ENCODE data around the gene LARP4B. TPM values are rescaled to one million over a fixed set of nuclear protein-coding genes. Genes with fewer than 3 reads are reported as not detected.

Gene LARP4B
- total RNA-seq, 2 experiments from 2014 or later: 64.8 to 143 TPM

- TF ChIP-seq, protein P1, sequence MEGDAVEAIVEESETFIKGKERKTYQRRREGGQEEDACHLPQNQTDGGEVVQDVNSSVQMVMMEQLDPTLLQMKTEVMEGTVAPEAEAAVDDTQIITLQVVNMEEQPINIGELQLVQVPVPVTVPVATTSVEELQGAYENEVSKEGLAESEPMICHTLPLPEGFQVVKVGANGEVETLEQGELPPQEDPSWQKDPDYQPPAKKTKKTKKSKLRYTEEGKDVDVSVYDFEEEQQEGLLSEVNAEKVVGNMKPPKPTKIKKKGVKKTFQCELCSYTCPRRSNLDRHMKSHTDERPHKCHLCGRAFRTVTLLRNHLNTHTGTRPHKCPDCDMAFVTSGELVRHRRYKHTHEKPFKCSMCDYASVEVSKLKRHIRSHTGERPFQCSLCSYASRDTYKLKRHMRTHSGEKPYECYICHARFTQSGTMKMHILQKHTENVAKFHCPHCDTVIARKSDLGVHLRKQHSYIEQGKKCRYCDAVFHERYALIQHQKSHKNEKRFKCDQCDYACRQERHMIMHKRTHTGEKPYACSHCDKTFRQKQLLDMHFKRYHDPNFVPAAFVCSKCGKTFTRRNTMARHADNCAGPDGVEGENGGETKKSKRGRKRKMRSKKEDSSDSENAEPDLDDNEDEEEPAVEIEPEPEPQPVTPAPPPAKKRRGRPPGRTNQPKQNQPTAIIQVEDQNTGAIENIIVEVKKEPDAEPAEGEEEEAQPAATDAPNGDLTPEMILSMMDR (conservative IDR thresholded peaks at IDR 0.05; ENCODE audit: low read length): no peak
- no peak for TF ChIP-seq EZH2phosphoT487 (IDR thresholded peaks at IDR 0.05; ENCODE audit: borderline replicate concordance, low read depth, low read length)
- H3K79me2 ChIP-seq (ENCODE audit: insufficient read depth, low read depth, low read length): no peaks in the 10 kb centered on the region
- no peak overlapping the region for H3K4me2 ChIP-seq (ENCODE audit: low read length)
- H3K9me3 ChIP-seq (ENCODE audit: low read length): no peaks in the 10 kb centered on the region
- no peak overlapping the region for H2AFZ ChIP-seq (ENCODE audit: low read length)
- intact Hi-C loops (cut with micrococcal nuclease; ENCODE audit: unreplicated experiment): no loop called here
- H3K27ac ChIP-seq (ENCODE audit: low read depth, low read length, poor library complexity, severe bottlenecking): no peak overlapping the region
- no peaks in the 10 kb centered on the region for H3K9me2 ChIP-seq (ENCODE audit: insufficient read depth, low read length)
- no peaks in the 10 kb centered on the region for H3K36me3 ChIP-seq (ENCODE audit: insufficient read depth, low read length)
- H4K20me1 ChIP-seq (ENCODE audit: insufficient read depth, low read length): no peaks in the 10 kb centered on the region
- H3K4me3 ChIP-seq (ENCODE audit: low read depth, low read length, poor library complexity, severe bottlenecking): no peak overlapping the region
- no TSS peak for BruUV-seq (replicated peaks)
- CTCF ChIA-PET (ENCODE audit: unreplicated experiment): no interaction called here
- H3K4me1 ChIP-seq (ENCODE audit: insufficient read depth, low read length, poor library complexity, severe bottlenecking): no peaks in the 10 kb centered on the region
- DNase-seq (ENCODE audit: low spot score): no peak
- POLR2A ChIA-PET: interaction anchor here (0.6 kb wide), 1 partner anchor 388 kb away, joined by 5 read pairs; no protein-coding TSS in a partner anchor
Measured at GRCh38 chr10:785089-785860, 146.2 kb downstream of the LARP4B start.

DNA sequence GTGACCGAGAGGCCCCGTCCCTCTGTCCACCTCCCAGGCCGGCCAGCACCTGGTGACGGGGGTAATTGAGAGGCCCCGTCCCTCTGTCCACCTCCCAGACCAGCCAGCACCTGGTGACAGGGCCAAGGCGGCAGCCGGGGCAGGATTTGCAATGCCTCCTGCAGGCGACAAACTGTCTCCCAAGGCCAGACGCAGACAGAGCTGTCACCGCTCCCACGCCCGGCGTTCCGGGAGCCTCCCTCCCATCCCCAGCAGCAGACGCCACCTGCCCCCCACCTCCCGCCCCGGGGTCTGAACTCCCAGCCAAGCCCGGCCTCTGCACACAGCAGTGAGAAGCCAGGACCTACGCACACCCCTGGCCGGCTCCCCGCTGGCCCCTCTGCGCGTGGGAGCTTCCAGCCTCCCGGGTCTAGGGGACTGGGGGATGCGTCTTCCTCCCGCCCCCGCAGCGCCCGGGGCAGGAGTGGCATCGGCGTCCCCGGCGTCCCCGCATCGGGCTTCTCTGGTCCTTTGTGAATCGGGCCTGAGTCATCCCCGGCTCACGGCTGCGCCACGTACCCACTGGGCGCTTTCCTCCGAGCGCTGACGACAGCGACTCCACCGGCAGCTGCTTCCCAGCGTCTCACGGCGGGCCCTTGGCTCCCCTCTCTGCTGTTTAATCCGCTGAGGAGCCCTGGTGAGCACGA is 147.0 kb downstream of the LARP4B start:
- Histone ChIP-seq H3K4me2 (ENCODE audit: low read length) (no peak overlapping the region), H3K9me2 (ENCODE audit: insufficient read depth, low read length) (no peaks in the 10 kb centered on the region), H3K27ac (ENCODE audit: low read depth, low read length, poor library complexity, severe bottlenecking) (no peak overlapping the region), H3K36me3 (ENCODE audit: insufficient read depth, low read length) (no peaks in the 10 kb centered on the region), H3K4me3 (ENCODE audit: low read depth, low read length, poor library complexity, severe bottlenecking) (no peak overlapping the region), H3K4me1 (ENCODE audit: insufficient read depth, low read length, poor library complexity, severe bottlenecking) (no peaks in the 10 kb centered on the region), H3K9me3 (ENCODE audit: low read length) (no peaks in the 10 kb centered on the region), H3K79me2 (ENCODE audit: insufficient read depth, low read depth, low read length) (no peaks in the 10 kb centered on the region), H4K20me1 (ENCODE audit: insufficient read depth, low read length) (no peaks in the 10 kb centered on the region), H2AFZ (ENCODE audit: low read length) (no peak overlapping the region)
- DNase-seq (ENCODE audit: low spot score): no peak
- POLR2A ChIA-PET: no interaction called here
- intact Hi-C loops (cut with micrococcal nuclease; ENCODE audit: unreplicated experiment): no loop called here
- CTCF ChIA-PET (ENCODE audit: unreplicated experiment): no interaction called here
- TF ChIP-seq, protein P1 (conservative IDR thresholded peaks at IDR 0.05; ENCODE audit: low read length): no peak
- no peak for TF ChIP-seq EZH2phosphoT487 (IDR thresholded peaks at IDR 0.05; ENCODE audit: borderline replicate concordance, low read depth, low read length)
- BruUV-seq (replicated peaks): no TSS peak

All from OCI-LY7 (cell line).